IMR-90 (cell line): ENCODE results near the gene RAB30. TPM values are rescaled to one million over a fixed set of nuclear protein-coding genes. Genes with fewer than 3 reads are reported as not detected.

Experiments
- ATAC-seq: fragments of 200-7000 bp; cut with Tn5 transposase; 2 replicates; pipeline ENCODE4 v1.9.1; 2020; ENCODE audit warnings: low read depth, mild to moderate bottlenecking, moderate library complexity
- BruUV-seq: library from RNA; stranded (reverse); fragments of 400-500 nt; replicated peaks from 2 replicates; lab custom pipeline; 2021; lab: Mats Ljungman, UMichigan
- CTCF ChIA-PET: fragments of 300-600 bp; formaldehyde crosslinking; extraction: SDS; loops from one replicate; lab custom pipeline; 2021; ENCODE audit warnings: antibody characterized with exemption; lab: Yijun Ruan, JAX
- POLR2A ChIA-PET: fragments of 300-600 bp; sonication (Branson Sonifier 250); formaldehyde crosslinking; loops from one replicate; lab custom pipeline; 2022; ENCODE audit warnings: antibody characterized with exemption; ENCODE audit not compliant: unreplicated experiment; lab: Charles Lee
- DNase-seq: peaks from one replicate; pipeline ENCODE4 v3.0.0; 2013
- H2AFZ ChIP-seq: replicated peaks from 2 replicates; pipeline ENCODE3; 2013; ENCODE audit warnings: low read length, mild to moderate bottlenecking; ENCODE audit not compliant: poor library complexity
- H2AK5ac ChIP-seq: 2 replicates; pipeline ENCODE4 v1.6.1; 2013; ENCODE audit warnings: low read depth, low read length, inconsistent platforms
- H2AK9ac ChIP-seq: replicated peaks from 2 replicates; pipeline ENCODE3; 2013; ENCODE audit warnings: mild to moderate bottlenecking, low read depth, low read length, moderate library complexity; ENCODE audit not compliant: poor library complexity
- H2BK120ac ChIP-seq: 2 replicates; pipeline ENCODE4 v1.6.1; 2013; ENCODE audit warnings: low read depth, low read length, inconsistent platforms
- H2BK15ac ChIP-seq: 3 replicates; pipeline ENCODE4 v1.6.1; 2013; ENCODE audit warnings: low read depth, low read length, inconsistent platforms
- H2BK20ac ChIP-seq: 2 replicates; pipeline ENCODE4 v1.6.1; 2013; ENCODE audit warnings: low read depth, mild to moderate bottlenecking, inconsistent platforms, low read length, moderate library complexity
- H2BK5ac ChIP-seq: 2 replicates; pipeline ENCODE4 v1.6.1; 2013; ENCODE audit warnings: mild to moderate bottlenecking, low read depth, low read length, inconsistent platforms; ENCODE audit not compliant: poor library complexity, severe bottlenecking
- H3K14ac ChIP-seq: replicated peaks from 2 replicates; pipeline ENCODE4 v1.6.1; 2013; ENCODE audit warnings: low read depth, low read length, inconsistent platforms
- H3K18ac ChIP-seq: 2 replicates; pipeline ENCODE4 v1.6.1; 2013; ENCODE audit warnings: low read depth, low read length, control low read depth
- H3K23ac ChIP-seq: 2 replicates; pipeline ENCODE4 v1.6.1; 2013; ENCODE audit warnings: low read depth, low read length, inconsistent platforms
- H3K27ac ChIP-seq: 2 replicates; pipeline ENCODE4 v1.5.1; 2013; ENCODE audit warnings: mild to moderate bottlenecking, control low read depth, low read length; ENCODE audit not compliant: insufficient read depth
- H3K27me3 ChIP-seq: 2 replicates; pipeline ENCODE4 v1.6.1; 2013; ENCODE audit warnings: low read length; ENCODE audit not compliant: control insufficient read depth, insufficient read depth
- H3K36me3 ChIP-seq: 2 replicates; pipeline ENCODE4 v1.6.1; 2013; ENCODE audit warnings: low read length, mixed read lengths; ENCODE audit not compliant: control insufficient read depth, insufficient read depth
- H3K4ac ChIP-seq: 2 replicates; pipeline ENCODE4 v1.6.1; 2013; ENCODE audit warnings: low read depth, low read length, inconsistent platforms
- H3K4me1 ChIP-seq: 2 replicates; pipeline ENCODE4 v1.6.1; 2013; ENCODE audit warnings: low read length, mixed read lengths; ENCODE audit not compliant: control insufficient read depth, insufficient read depth
- H3K4me2 ChIP-seq: 2 replicates; pipeline ENCODE4 v1.6.1; 2013; ENCODE audit warnings: low read depth, mild to moderate bottlenecking, control low read depth, low read length, moderate library complexity
- H3K4me3 ChIP-seq: 2 replicates; pipeline ENCODE4 v1.5.1; 2013; ENCODE audit warnings: low read depth, mild to moderate bottlenecking, control low read depth, low read length, moderate library complexity; ENCODE audit not compliant: insufficient read depth
- H3K56ac ChIP-seq: 2 replicates; pipeline ENCODE4 v1.6.1; 2013; ENCODE audit warnings: low read length, inconsistent platforms; ENCODE audit not compliant: insufficient read depth; ENCODE audit errors: extremely low read depth
- H3K79me1 ChIP-seq, 2 experiments: 2 replicates each; pipeline ENCODE4 v1.6.1; 2013; ENCODE audit warnings: low read length in 2 of 2, inconsistent platforms in 1 of 2, low read depth in 1 of 2
- H3K9ac ChIP-seq: 2 replicates; pipeline ENCODE4 v1.6.1; 2013; ENCODE audit warnings: low read depth, low read length, control low read depth
- H3K9me1 ChIP-seq: 2 replicates; pipeline ENCODE4 v1.6.1; 2013; ENCODE audit warnings: low read length, inconsistent platforms; ENCODE audit not compliant: insufficient read depth
- H3K9me3 ChIP-seq: 2 replicates; pipeline ENCODE4 v1.6.1; 2013; ENCODE audit warnings: low read length; ENCODE audit not compliant: control insufficient read depth, insufficient read depth
- H4K20me1 ChIP-seq: 2 replicates; pipeline ENCODE4 v1.6.1; 2013; ENCODE audit warnings: low read length, inconsistent platforms; ENCODE audit not compliant: insufficient read depth
- H4K5ac ChIP-seq: 2 replicates; pipeline ENCODE4 v1.6.1; 2013; ENCODE audit warnings: mild to moderate bottlenecking, low read depth, low read length, control low read depth
- H4K8ac ChIP-seq, 2 experiments: 2 replicates each; pipeline ENCODE4 v1.6.1; 2013; ENCODE audit warnings: low read depth in 2 of 2, low read length in 2 of 2, control low read depth in 1 of 2, inconsistent platforms in 1 of 2
- H4K91ac ChIP-seq: 2 replicates; pipeline ENCODE4 v1.6.1; 2013; ENCODE audit warnings: low read depth, low read length, inconsistent platforms; ENCODE audit not compliant: insufficient read depth
- CHD1 ChIP-seq: IDR thresholded peaks from 2 replicates; pipeline ENCODE4 v1.6.1; 2012; ENCODE audit warnings: low read depth, low read length, improper control_type of control experiment
- CTCF ChIP-seq: conservative IDR thresholded peaks from 2 replicates; pipeline ENCODE4 v1.5.1; 2012; ENCODE audit warnings: mild to moderate bottlenecking, low read depth, low read length, improper control_type of control experiment
- MAFK ChIP-seq: IDR thresholded peaks from 2 replicates; pipeline ENCODE4 v1.6.1; 2012; ENCODE audit warnings: low read depth, low read length, improper control_type of control experiment
- MXI1 ChIP-seq: IDR thresholded peaks from 2 replicates; pipeline ENCODE4 v1.6.1; 2012; ENCODE audit warnings: low read depth, mild to moderate bottlenecking, low read length, moderate library complexity, borderline replicate concordance
- NFE2L2 ChIP-seq: fragments of 150-350 bp; IDR thresholded peaks from 2 replicates; pipeline ENCODE4 v1.6.1; 2016; ENCODE audit warnings: low read depth, mild to moderate bottlenecking, low read length
- RAD21 ChIP-seq: IDR thresholded peaks from 2 replicates; pipeline ENCODE4 v1.6.1; 2012; ENCODE audit warnings: low read length, improper control_type of control experiment
- RCOR1 ChIP-seq: IDR thresholded peaks from 2 replicates; pipeline ENCODE4 v1.6.1; 2012; ENCODE audit warnings: mild to moderate bottlenecking, low read length, improper control_type of control experiment; ENCODE audit not compliant: insufficient replicate concordance
- SMC3 ChIP-seq: fragments of 150-350 bp; IDR thresholded peaks from 2 replicates; pipeline ENCODE4 v1.6.1; 2016; ENCODE audit warnings: low read depth, mild to moderate bottlenecking, antibody characterized with exemption, low read length, moderate library complexity
- WGBS, 2 experiments: methylation state at CpG; one replicate each; pipeline versions ENCODE4 v1.1.5 to v1.1.7; 2013; ENCODE audit warnings: missing lambda C conversion rate in 2 of 2; ENCODE audit not compliant: insufficient read length in 1 of 2; ENCODE audit errors: extremely low coverage in 2 of 2; 5-methylcytosine and 5-hydroxymethylcytosine counted together
- dilution Hi-C: fragments of 300-500 bp; cut with HindIII; formaldehyde crosslinking; loops from one replicate; pipeline ENCODE4 v1.14.3; 2018; ENCODE audit warnings: low sequenced_read_pairs; ENCODE audit not compliant: unreplicated experiment
- in situ Hi-C: fragments of 300-500 bp; cut with MboI; formaldehyde crosslinking; loops from 3 replicates; pipeline ENCODE4 v1.14.3; 2019; ENCODE audit warnings: low sequenced_read_pairs, inconsistent platforms, mixed read lengths
- intact Hi-C: fragments of 100-400 bp; cut with micrococcal nuclease; formaldehyde crosslinking; loops from 2 replicates; pipeline ENCODE4 v1.10.0; 2022
- polyA plus RNA-seq, 3 experiments: library from polyadenylated mRNA; depleted of rRNA; stranded (reverse); fragments of >200 nt; gene quantifications; 2 replicates each; pipeline ENCODE4 v1.2.3, GENCODE V29; 2012; ENCODE audit warnings: low replicate concordance in 1 of 3
- total RNA-seq: library from RNA; depleted of rRNA; stranded (reverse); fragments of >200 nt; gene quantifications from 2 replicates; pipeline ENCODE4 v1.2.3, GENCODE V29; 2012

RAB30 gene
- total and polyA plus RNA-seq, 2 of the 4 experiments (the other 2 are of a cell fraction): 7.2 to 25.6 TPM

GRCh38 chr11:82989628-82990404, 81.9 kb downstream of the RAB30 start:
- Histone ChIP-seq H3K14ac (no peak overlapping the region), H3K56ac (no peak overlapping the region), H3K36me3 (peaks cover 9% of the 10 kb centered on the region), H3K9me1 (peaks cover 2% of the 10 kb centered on the region), H2AFZ (no peak overlapping the region), H4K20me1 (no peaks in the 10 kb centered on the region), H3K4me2 (no peak overlapping the region), H4K5ac (no peak overlapping the region), H3K4me3 (no peak overlapping the region), H3K9ac (no peak overlapping the region), H2AK5ac (no peak overlapping the region), H2BK5ac (no peak overlapping the region), H3K79me1 (no peaks in the 10 kb centered on the region), H4K91ac (no peak overlapping the region), H3K18ac (no peak overlapping the region), H3K4ac (no peak overlapping the region), H2AK9ac (no peak overlapping the region), H2BK20ac (no peak overlapping the region), H3K23ac (no peak overlapping the region), H2BK120ac (no peak overlapping the region), H3K9me3 (no peaks in the 10 kb centered on the region), H4K8ac (no peak overlapping the region), H3K27me3 (no peaks in the 10 kb centered on the region), H3K4me1 (peaks cover 2% of the 10 kb centered on the region), H2BK15ac (no peak overlapping the region), H3K27ac (no peak overlapping the region)
- 88% methylated on average over 2 of the region's 9 CpGs; no CpG with 5 or more reads in 1 of the 2 experiments for WGBS, 2 experiments
- intact Hi-C loops: no loop called here
- POLR2A ChIA-PET: no interaction called here
- dilution Hi-C loops: no loop called here
- ATAC-seq (no peak), DNase-seq (no peak)
- CTCF ChIA-PET: no interaction called here
- in situ Hi-C loops: no loop called here
- no peak for TF ChIP-seq MAFK
- TF ChIP-seq NFE2L2: no peak
- no peak for TF ChIP-seq RCOR1
- no peak for TF ChIP-seq SMC3
- no peak for TF ChIP-seq CTCF
- TF ChIP-seq MXI1: no peak
- TF ChIP-seq RAD21: no peak
- no peak for TF ChIP-seq CHD1
- no TSS peak for BruUV-seq
